ENCODE measurements around the gene RASL12.
"Not testable (repeated sequence)": the region's sequence is repeated elsewhere in the genome, so short reads cannot be mapped to it uniquely, and the experiment has no call there.

The RASL12 gene

GRCh38 chr15:65067645-65068402 lies at the start of gene RASL12:
TSS of gene RASL12 (minus strand) at chr15:65067991. CDS start at chr15:65067835, 156 bp downstream.
- DNase-seq: peak; percentile 62

- DNase-seq: peak; percentile 93
Measured at GRCh38 chr15:65115542-65115941, 47.8 kb upstream of the RASL12 start.

- peak; percentile 90 for DNase-seq
Measured at GRCh38 chr15:65115086-65115485, 47.3 kb upstream of the RASL12 start, which contains the start of gene UBAP1L. TSS of gene UBAP1L (minus strand) at chr15:65115200. CDS start at chr15:65106215, 8,985 bp downstream.

- peak; percentile 78 for DNase-seq
Measured at GRCh38 chr15:65110676-65111292, 43.0 kb upstream of the RASL12 start.

GRCh38 chr15:65106011-65106590 lies 38.3 kb upstream of the RASL12 start:
- no peak for DNase-seq

GRCh38 chr15:65105038-65105437 lies 37.2 kb upstream of the RASL12 start:
- no peak for DNase-seq

GRCh38 chr15:65102912-65103311 lies 35.1 kb upstream of the RASL12 start:
- DNase-seq: no peak

GRCh38 chr15:65101891-65102708 lies 34.3 kb upstream of the RASL12 start:
- DNase-seq: no peak

GRCh38 chr15:65101411-65101890 lies 33.7 kb upstream of the RASL12 start:
- DNase-seq: peak; percentile 48

GRCh38 chr15:65100442-65100841 lies 32.7 kb upstream of the RASL12 start:
- DNase-seq: no peak

- not testable (repeated sequence) for DNase-seq
Measured at GRCh38 chr15:65099801-65100200, 32.0 kb upstream of the RASL12 start.

- no peak for DNase-seq
Measured at GRCh38 chr15:65099336-65099735, 31.5 kb upstream of the RASL12 start.

GRCh38 chr15:65097651-65098263 lies 30.0 kb upstream of the RASL12 start:
- DNase-seq: no peak

GRCh38 chr15:65096481-65097385 lies 28.9 kb upstream of the RASL12 start:
- no peak for DNase-seq

- DNase-seq: no peak
Measured at GRCh38 chr15:65095747-65096104, 27.9 kb upstream of the RASL12 start.

GRCh38 chr15:65095011-65095746 lies 27.4 kb upstream of the RASL12 start:
- no peak for DNase-seq

GRCh38 chr15:65094294-65094995 lies 26.7 kb upstream of the RASL12 start:
- no peak for DNase-seq

- DNase-seq: not testable (repeated sequence)
Measured at GRCh38 chr15:65093793-65094170, 26.0 kb upstream of the RASL12 start.

- DNase-seq: no peak
Measured at GRCh38 chr15:65092911-65093792, 25.4 kb upstream of the RASL12 start.
